H9 (cell line): ENCODE measurements around the gene MAT2A. TPM values are rescaled to one million over a fixed set of nuclear protein-coding genes. Genes with fewer than 3 reads are reported as not detected.

ENCODE experiments used
- DNase-seq: peaks from one replicate; pipeline ENCODE4 v3.0.0-alpha.2; 2017
- H2AFZ ChIP-seq: one replicate; pipeline ENCODE4 v1.6.1; 2013; ENCODE audit warnings: mild to moderate bottlenecking, low read length, control low read depth, moderate library complexity
- H2AK5ac ChIP-seq: 2 replicates; pipeline ENCODE4 v1.6.1; 2013; ENCODE audit warnings: low read length, control low read depth, mixed read lengths; ENCODE audit not compliant: insufficient read length
- H2BK120ac ChIP-seq: one replicate; pipeline ENCODE4 v1.6.1; 2013; ENCODE audit warnings: low read depth, mild to moderate bottlenecking, low read length, control low read depth, inconsistent platforms; ENCODE audit not compliant: poor library complexity, severe bottlenecking
- H2BK12ac ChIP-seq: 2 replicates; pipeline ENCODE4 v1.6.1; 2013; ENCODE audit warnings: low read length, control low read depth, mixed read lengths, low read depth; ENCODE audit not compliant: insufficient read length
- H2BK15ac ChIP-seq: 2 replicates; pipeline ENCODE4 v1.6.1; 2013; ENCODE audit warnings: low read depth, low read length, control low read depth
- H2BK20ac ChIP-seq: one replicate; pipeline ENCODE4 v1.6.1; 2013; ENCODE audit warnings: low read depth, mild to moderate bottlenecking, low read length, control low read depth, inconsistent platforms; ENCODE audit not compliant: poor library complexity, severe bottlenecking
- H2BK5ac ChIP-seq: 2 replicates; pipeline ENCODE4 v1.6.1; 2013; ENCODE audit warnings: low read length, control low read depth, mixed read lengths; ENCODE audit not compliant: insufficient read length
- H3K14ac ChIP-seq: 2 replicates; pipeline ENCODE4 v1.6.1; 2013; ENCODE audit warnings: low read length, control low read depth; ENCODE audit not compliant: insufficient read depth
- H3K18ac ChIP-seq: 2 replicates; pipeline ENCODE4 v1.6.1; 2013; ENCODE audit warnings: low read depth, mild to moderate bottlenecking, mixed read lengths, low read length, control low read depth; ENCODE audit not compliant: insufficient read length
- H3K23ac ChIP-seq: 2 replicates; pipeline ENCODE4 v1.6.1; 2013; ENCODE audit warnings: low read length, control low read depth, mixed read lengths, low read depth; ENCODE audit not compliant: insufficient read length
- H3K23me2 ChIP-seq: 2 replicates; pipeline ENCODE4 v1.6.1; 2013; ENCODE audit warnings: low read depth, mild to moderate bottlenecking, mixed read lengths, low read length, control low read depth; ENCODE audit not compliant: insufficient read length, poor library complexity, severe bottlenecking
- H3K27ac ChIP-seq: 2 replicates; pipeline ENCODE4 v1.5.1; 2013; ENCODE audit warnings: low read length, control low read depth, mixed read lengths, low read depth; ENCODE audit not compliant: insufficient read length
- H3K27me3 ChIP-seq: 2 replicates; pipeline ENCODE4 v1.6.1; 2013; ENCODE audit warnings: low read length, control low read depth, inconsistent platforms; ENCODE audit not compliant: insufficient read depth
- H3K4ac ChIP-seq: 2 replicates; pipeline ENCODE4 v1.6.1; 2013; ENCODE audit warnings: low read depth, mild to moderate bottlenecking, control low read depth, inconsistent platforms, low read length, moderate library complexity
- H3K4me1 ChIP-seq: 2 replicates; pipeline ENCODE4 v1.6.1; 2013; ENCODE audit warnings: low read length, control low read depth, inconsistent platforms; ENCODE audit not compliant: insufficient read depth
- H3K4me2 ChIP-seq: 2 replicates; pipeline ENCODE4 v1.6.1; 2013; ENCODE audit warnings: low read length, control low read depth, mixed read lengths; ENCODE audit not compliant: insufficient read length, insufficient read depth
- H3K56ac ChIP-seq: 2 replicates; pipeline ENCODE4 v1.6.1; 2013; ENCODE audit warnings: low read depth, mild to moderate bottlenecking, mixed read lengths, low read length, control low read depth; ENCODE audit not compliant: insufficient read length
- H3K79me1 ChIP-seq: 2 replicates; pipeline ENCODE4 v1.6.1; 2013; ENCODE audit warnings: low read depth, mild to moderate bottlenecking, moderate library complexity, low read length, control low read depth, inconsistent platforms; ENCODE audit not compliant: insufficient read depth, poor library complexity, severe bottlenecking
- H3K79me2 ChIP-seq: 2 replicates; pipeline ENCODE4 v1.6.1; 2013; ENCODE audit warnings: low read length, control low read depth, inconsistent platforms; ENCODE audit not compliant: insufficient read depth
- H3K9ac ChIP-seq: 2 replicates; pipeline ENCODE4 v1.6.1; 2013; ENCODE audit warnings: low read length, control low read depth, mixed read lengths; ENCODE audit not compliant: insufficient read length; ENCODE audit errors: extremely low read depth
- H3K9me3 ChIP-seq: one replicate; pipeline ENCODE4 v1.6.1; 2013; ENCODE audit warnings: low read depth, low read length, inconsistent platforms; ENCODE audit not compliant: control insufficient read depth
- H3T11ph ChIP-seq: one replicate; pipeline ENCODE4 v1.6.1; 2013; ENCODE audit warnings: mild to moderate bottlenecking, low read length, control low read depth, inconsistent platforms
- H4K20me1 ChIP-seq: one replicate; pipeline ENCODE4 v1.6.1; 2013; ENCODE audit not compliant: control insufficient read depth, insufficient read length, insufficient read depth
- H4K5ac ChIP-seq: 2 replicates; pipeline ENCODE4 v1.6.1; 2013; ENCODE audit warnings: low read depth, mild to moderate bottlenecking, mixed read lengths, low read length, control low read depth; ENCODE audit not compliant: insufficient read length
- H4K8ac ChIP-seq: replicated peaks from 2 replicates; pipeline ENCODE4 v1.6.1; 2013; ENCODE audit warnings: low read length, control low read depth, mixed read lengths, low read depth; ENCODE audit not compliant: insufficient read length
- H4K91ac ChIP-seq: 2 replicates; pipeline ENCODE4 v1.6.1; 2013; ENCODE audit warnings: low read depth, mild to moderate bottlenecking, moderate library complexity, mixed read lengths, low read length, control low read depth; ENCODE audit not compliant: insufficient read length
- H3K27ac Mint-ChIP-seq, 3 experiments: 2 replicates in 2 of 3; 3 replicates in 1 of 3; pipeline ENCODE4 v1.8.0; 2020 to 2021; ENCODE audit warnings: mixed read lengths in 3 of 3, mild to moderate bottlenecking in 1 of 3, moderate library complexity in 1 of 3
- H3K27me3 Mint-ChIP-seq: 2 replicates; pipeline ENCODE4 v1.8.0; 2021; ENCODE audit warnings: low read depth, mild to moderate bottlenecking, moderate library complexity, mixed read lengths
- H3K36me3 Mint-ChIP-seq, 3 experiments: 2 replicates in 2 of 3; 3 replicates in 1 of 3; pipeline ENCODE4 v1.8.0; 2020 to 2021; ENCODE audit warnings: low read depth in 3 of 3, mixed read lengths in 3 of 3; ENCODE audit not compliant: insufficient read depth in 1 of 3
- H3K4me1 Mint-ChIP-seq, 2 experiments: 2 replicates each; pipeline ENCODE4 v1.8.0; 2020; ENCODE audit warnings: mixed read lengths in 2 of 2
- H3K4me3 Mint-ChIP-seq, 2 experiments: 2 replicates in 1 of 2; 3 replicates in 1 of 2; pipeline ENCODE4 v1.8.0; 2020 to 2021; ENCODE audit warnings: mild to moderate bottlenecking in 2 of 2, mixed read lengths in 2 of 2, moderate library complexity in 1 of 2
- H3K9me3 Mint-ChIP-seq, 2 experiments: 2 replicates in 1 of 2; 3 replicates in 1 of 2; pipeline ENCODE4 v1.8.0; 2020; ENCODE audit warnings: mild to moderate bottlenecking in 2 of 2, mixed read lengths in 2 of 2, moderate library complexity in 1 of 2
- CTCF ChIP-seq: fragments of 200-600 bp; sonication (generic); conservative IDR thresholded peaks from 3 replicates; pipeline ENCODE4 v1.8.0; 2021; ENCODE audit warnings: antibody characterized with exemption, mild to moderate bottlenecking
- WGBS: extraction: QIAGEN DNeasy Blood & Tissue Kit; methylation state at CpG from one replicate; pipeline ENCODE4 v1.1.7; 2013; ENCODE audit warnings: missing lambda C conversion rate, low lambda C conversion rate, mixed read lengths; ENCODE audit not compliant: insufficient read length; ENCODE audit errors: extremely low coverage; 5-methylcytosine and 5-hydroxymethylcytosine counted together
- total RNA-seq: library from RNA; stranded (reverse); gene quantifications from 2 replicates; pipeline ENCODE4 v1.2.1, GENCODE V29; 2021

The MAT2A gene
- total RNA-seq, 1 experiment from 2014 or later = 459 TPM

- Mint-ChIP-seq H3K4me1 (peaks cover 28 to 38% of the 10 kb centered on the region in 2 experiments), H3K27me3 (no peaks in the 10 kb centered on the region; the same call in 1 of the 2 replicates), H3K36me3 (peaks cover 39 to 75% (median 59%) of the 10 kb centered on the region in 3 experiments), H3K9me3 (no peaks in the 10 kb centered on the region), H3K4me3 (no peak overlapping the region), H3K27ac (peak overlapping the region in 1 of 3 experiments; percentile 48; a peak in 1 of 7 replicates)
- Histone ChIP-seq H3K9ac (no peak overlapping the region), H4K91ac (no peak overlapping the region), H3K27ac (no peak overlapping the region), H2BK20ac (no peak overlapping the region), H2BK12ac (no peak overlapping the region), H3K23me2 (no peaks in the 10 kb centered on the region), H2AK5ac (no peak overlapping the region), H3K23ac (no peak overlapping the region), H3K56ac (no peak overlapping the region), H3K4me1 (no peaks in the 10 kb centered on the region), H4K5ac (no peak overlapping the region), H3K9me3 (no peaks in the 10 kb centered on the region), H3K79me1 (no peaks in the 10 kb centered on the region), H3K18ac (no peak overlapping the region), H3K4ac (no peak overlapping the region), H2BK120ac (no peak overlapping the region), H3K27me3 (no peaks in the 10 kb centered on the region), H3K4me2 (no peak overlapping the region), H3K79me2 (peaks cover 7% of the 10 kb centered on the region; the same call in 1 of the 2 replicates), H4K8ac (no peak overlapping the region), H4K20me1 (no peaks in the 10 kb centered on the region), H3K14ac (no peak overlapping the region), H2BK5ac (no peak overlapping the region), H2AFZ (no peak overlapping the region), H3T11ph (no peak overlapping the region), H2BK15ac (no peak overlapping the region)
- DNase-seq = no peak
- no CpG with 5 or more reads among the region's 5 CpGs for WGBS
- TF ChIP-seq CTCF = no peak
These were observed 6.8 kb downstream of the MAT2A start for GRCh38 chr2:85545780-85546240.
